RWPE1 (cell line): ENCODE results near the gene SNX20.
A peak's percentile ranks its signal among the peaks of the same experiment; 100 is the strongest.

Experiments
- CTCF ChIA-PET: fragments of 350-600 bp; sonication (Branson Sonifier 250); formaldehyde crosslinking; extraction: SDS; loops from one replicate; lab custom pipeline; 2021; lab: Yijun Ruan, JAX
- POLR2A ChIA-PET: fragments of 400-600 bp; formaldehyde crosslinking; extraction: SDS; loops from one replicate; lab custom pipeline; 2020; ENCODE audit warnings: antibody characterized with exemption; ENCODE audit not compliant: low non-redundant PET; lab: Yijun Ruan, JAX
- DNase-seq: peaks from one replicate; pipeline ENCODE4 v3.0.0; 2012; ENCODE audit warnings: low spot score
- H3K27ac ChIP-seq: fragments of 450-650 bp; 2 replicates; pipeline ENCODE4 v1.5.1; 2017
- CTCF ChIP-seq: fragments of 450-650 bp; conservative IDR thresholded peaks from 2 replicates; pipeline ENCODE4 v1.5.1; 2017; ENCODE audit warnings: low read depth, mild to moderate bottlenecking

SNX20 gene

GRCh38 chr16:50645563-50646220, 35.4 kb downstream of the SNX20 start:
- H3K27ac ChIP-seq: no peak overlapping the region
- CTCF ChIA-PET: interaction anchor here (0.6 to 1.4 kb wide), 3 partner anchors 20 to 1444 kb away, joined by 3 to 5 read pairs (median 3); no protein-coding TSS in a partner anchor
- DNase-seq: no peak
- no peak for TF ChIP-seq CTCF
- POLR2A ChIA-PET: no interaction called here

- peak; percentile 55 for DNase-seq
- H3K27ac ChIP-seq: no peak overlapping the region
- ChIA-PET CTCF (interaction anchor here (0.6 to 1.4 kb wide), 7 partner anchors 19 to 432 kb away, joined by 3 to 5 read pairs (median 4); no protein-coding TSS in a partner anchor), POLR2A (no interaction called here)
- no peak; the same call in 1 of the 2 replicates for TF ChIP-seq CTCF
Measured at GRCh38 chr16:50644729-50645128, 36.4 kb downstream of the SNX20 start.

- no peak for TF ChIP-seq CTCF
- H3K27ac ChIP-seq: no peak overlapping the region
- POLR2A ChIA-PET: no interaction called here
- no peak for DNase-seq
- CTCF ChIA-PET: interaction anchor here (0.6 to 1.0 kb wide), 2 partner anchors 179 to 320 kb away, joined by 4 read pairs; no protein-coding TSS in a partner anchor
Measured at GRCh38 chr16:50644245-50644644, 36.9 kb downstream of the SNX20 start.

GRCh38 chr16:50643192-50643591, 37.9 kb downstream of the SNX20 start:
- ChIA-PET CTCF (interaction anchor here (0.7 kb wide), 1 partner anchor 302 kb away, joined by 3 read pairs; no protein-coding TSS in a partner anchor), POLR2A (no interaction called here)
- no peak for DNase-seq
- no peak overlapping the region for H3K27ac ChIP-seq
- no peak for TF ChIP-seq CTCF

GRCh38 chr16:50642349-50642748, 38.8 kb downstream of the SNX20 start:
- POLR2A ChIA-PET: no interaction called here
- CTCF ChIA-PET: interaction anchor here (0.5 kb wide), 2 partner anchors 35 to 318 kb away, joined by 3 to 4 read pairs; no protein-coding TSS in a partner anchor
- no peak overlapping the region for H3K27ac ChIP-seq
- DNase-seq: no peak
- no peak for TF ChIP-seq CTCF

GRCh38 chr16:50641818-50642187, 39.3 kb downstream of the SNX20 start:
- CTCF ChIA-PET: no interaction called here

More at GRCh38 chr16:50641818-50642187, 39.3 kb downstream of the SNX20 start:
- H3K27ac ChIP-seq: no peak overlapping the region
- TF ChIP-seq CTCF: no peak
- POLR2A ChIA-PET: no interaction called here
- DNase-seq: no peak
